GM19099 (cell line): Measurements from ENCODE around the gene PAX7.

Experiments used
- POLR2A ChIP-seq: IDR thresholded peaks from 3 replicates; pipeline ENCODE4 v1.6.1; 2011; ENCODE audit warnings: low read depth; ENCODE audit not compliant: insufficient read length; ENCODE audit errors: extremely low read depth

Gene PAX7

GRCh38 chr1:18751425-18751824 is 120.8 kb downstream of the PAX7 start:
- no peak for TF ChIP-seq POLR2A

GRCh38 chr1:18752409-18752808 is 121.8 kb downstream of the PAX7 start:
- no peak for TF ChIP-seq POLR2A

GRCh38 chr1:18760156-18760555 is 129.5 kb downstream of the PAX7 start:
- no peak for TF ChIP-seq POLR2A

- TF ChIP-seq POLR2A = no peak
Observed at GRCh38 chr1:18761948-18762840, 131.5 kb downstream of the PAX7 start.

GRCh38 chr1:18764362-18764761 is 133.7 kb downstream of the PAX7 start:
- TF ChIP-seq POLR2A = no peak

- TF ChIP-seq POLR2A = no peak
Observed at GRCh38 chr1:18765725-18766124, 135.1 kb downstream of the PAX7 start.

- TF ChIP-seq POLR2A = no peak
Observed at GRCh38 chr1:18766328-18766727, 135.7 kb downstream of the PAX7 start.

- no peak for TF ChIP-seq POLR2A
Observed at GRCh38 chr1:18768086-18768485, 137.4 kb downstream of the PAX7 start.

- TF ChIP-seq POLR2A = no peak
Observed at GRCh38 chr1:18769140-18769539, 138.5 kb downstream of the PAX7 start.

GRCh38 chr1:18770799-18771198 is 140.2 kb downstream of the PAX7 start:
- no peak for TF ChIP-seq POLR2A

- no peak for TF ChIP-seq POLR2A
Observed at GRCh38 chr1:18773753-18774152, 143.1 kb downstream of the PAX7 start.

GRCh38 chr1:18775341-18775740 is 144.7 kb downstream of the PAX7 start:
- no peak for TF ChIP-seq POLR2A

GRCh38 chr1:18776777-18777176 is 146.1 kb downstream of the PAX7 start:
- no peak for TF ChIP-seq POLR2A

- no peak for TF ChIP-seq POLR2A
Observed at GRCh38 chr1:18778437-18778836, 147.8 kb downstream of the PAX7 start.

GRCh38 chr1:18781031-18781430 is 150.4 kb downstream of the PAX7 start:
- no peak for TF ChIP-seq POLR2A

- no peak for TF ChIP-seq POLR2A
Observed at GRCh38 chr1:18783705-18784481, 153.2 kb downstream of the PAX7 start.

- TF ChIP-seq POLR2A = no peak
Observed at GRCh38 chr1:18784482-18784831, 153.8 kb downstream of the PAX7 start.

GRCh38 chr1:18786149-18786548 is 155.5 kb downstream of the PAX7 start:
- TF ChIP-seq POLR2A = no peak
